EH (cell line): ENCODE measurements around the gene DSG3.

Experiments used
- DNase-seq: peaks from one replicate; pipeline ENCODE4 v3.0.0-alpha.2; 2015; ENCODE audit warnings: low read depth

The DSG3 gene

DNA sequence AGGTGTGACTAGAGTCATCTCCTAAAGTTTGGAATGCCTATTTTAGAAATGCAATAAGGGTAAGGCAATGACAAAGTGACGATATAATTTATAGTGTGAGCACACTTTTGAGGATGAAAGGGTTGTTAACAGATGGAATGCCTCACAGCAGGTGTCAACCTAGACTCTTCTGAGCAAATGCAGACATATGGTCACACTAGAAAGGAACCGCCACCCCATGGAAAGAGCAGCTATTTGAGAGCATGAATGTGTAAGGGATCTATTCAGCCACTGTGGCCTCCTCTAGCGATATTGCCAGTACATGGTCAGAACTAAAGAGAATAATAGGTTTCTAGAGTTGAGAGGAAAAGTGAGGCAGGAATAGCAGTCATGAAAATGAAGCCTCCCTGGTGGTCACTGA lies 68.9 kb downstream of the DSG3 start:
- no peak for DNase-seq

DNA sequence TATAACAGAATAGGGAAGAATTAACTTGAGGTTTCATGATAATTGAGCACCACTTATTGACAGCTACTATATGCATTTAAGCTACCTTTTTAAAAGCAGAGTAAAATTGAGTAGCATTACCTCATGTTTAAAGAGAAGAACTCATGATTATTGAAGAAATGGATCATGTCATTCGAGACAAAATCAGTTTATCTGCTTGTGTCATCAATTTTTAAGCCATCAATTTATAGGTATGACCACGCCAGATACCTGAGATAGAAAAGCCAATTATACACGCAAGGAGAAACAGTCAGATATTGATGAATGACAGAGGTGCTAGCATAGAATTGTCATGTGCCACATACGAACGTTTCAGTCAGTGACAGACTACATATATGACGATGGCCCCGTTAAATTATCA lies 78.8 kb downstream of the DSG3 start:
- DNase-seq, result no peak
